Stimulated activated CD4-positive, alpha-beta T cell treated with anti-CD3 and anti-CD28 coated beads, Interleukin-12 subunit alpha, Interleukin-12 subunit beta, amount 100 ng/mL, for 24 hours (primary cell): ENCODE measurements around the gene RNF157.
A peak's percentile ranks its signal among the peaks of the same experiment; 100 is the strongest.
"Not testable (repeated sequence)": the region's sequence is repeated elsewhere in the genome, so short reads cannot be mapped to it uniquely, and the experiment has no call there.

Experiments used
- DNase-seq, 2 experiments: peaks; one replicate each; pipeline ENCODE4 v3.0.0-alpha.2; 2020; ENCODE audit warnings: low read depth in 2 of 2

Gene RNF157

GRCh38 chr17:76234354-76234679, 6.0 kb downstream of the RNF157 start:
- no peak for DNase-seq

GRCh38 chr17:76233588-76234353, 6.5 kb downstream of the RNF157 start:
- no peak for DNase-seq

- no peak for DNase-seq
Observed at GRCh38 chr17:76232342-76232741, 8.0 kb downstream of the RNF157 start.

- DNase-seq: not testable (repeated sequence)
Observed at GRCh38 chr17:76226749-76227148, 13.5 kb downstream of the RNF157 start.

- not testable (repeated sequence) for DNase-seq
Observed at GRCh38 chr17:76225373-76226086, 14.8 kb downstream of the RNF157 start.

GRCh38 chr17:76223802-76224201, 16.5 kb downstream of the RNF157 start:
- DNase-seq: no peak

DNA sequence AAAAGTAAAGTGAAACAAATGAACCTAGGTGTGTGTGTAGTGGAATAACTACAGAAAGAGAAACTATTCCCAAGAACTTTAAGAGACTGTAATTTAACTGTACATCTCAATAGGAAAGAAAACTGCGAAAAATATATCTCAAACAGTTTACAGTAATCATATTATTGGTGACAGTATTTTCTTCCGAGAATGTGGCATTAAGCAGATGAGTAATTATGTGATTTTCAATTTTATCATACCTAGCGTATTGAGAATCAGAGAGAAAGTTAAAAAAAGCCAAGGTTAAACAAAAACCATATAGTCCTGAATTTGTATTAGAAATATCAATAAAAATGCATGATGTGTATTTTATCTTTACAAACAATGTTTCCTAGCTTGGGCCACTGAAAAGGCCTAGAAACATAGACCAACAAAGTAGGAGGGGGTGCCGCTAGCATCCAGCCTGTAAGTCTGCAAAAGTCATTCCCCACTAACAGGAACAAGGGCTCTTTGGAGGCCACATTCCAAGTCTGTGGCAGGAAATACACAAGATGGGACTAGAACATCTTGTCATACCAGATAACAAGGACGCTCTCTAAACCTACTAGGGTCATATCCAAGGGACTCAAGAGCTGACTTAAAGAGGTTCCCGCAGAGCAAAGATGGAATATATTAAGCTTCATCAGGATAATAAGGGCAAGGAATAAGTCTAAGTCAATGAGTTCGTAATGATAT, 20.5 kb downstream of the RNF157 start:
- no peak for DNase-seq

GRCh38 chr17:76217081-76217480, 23.2 kb downstream of the RNF157 start:
- DNase-seq: no peak

GRCh38 chr17:76213491-76213890, 26.8 kb downstream of the RNF157 start:
- DNase-seq: no peak

- no peak for DNase-seq
Observed at GRCh38 chr17:76208120-76208519, 32.2 kb downstream of the RNF157 start.

- no peak for DNase-seq
Observed at GRCh38 chr17:76207275-76208059, 32.8 kb downstream of the RNF157 start.

- DNase-seq: not testable (repeated sequence)
Observed at GRCh38 chr17:76205542-76206144, 34.6 kb downstream of the RNF157 start.

- DNase-seq: no peak
Observed at GRCh38 chr17:76204277-76204676, 36.0 kb downstream of the RNF157 start.

- no peak for DNase-seq
Observed at GRCh38 chr17:76200354-76200753, 39.9 kb downstream of the RNF157 start.

DNA sequence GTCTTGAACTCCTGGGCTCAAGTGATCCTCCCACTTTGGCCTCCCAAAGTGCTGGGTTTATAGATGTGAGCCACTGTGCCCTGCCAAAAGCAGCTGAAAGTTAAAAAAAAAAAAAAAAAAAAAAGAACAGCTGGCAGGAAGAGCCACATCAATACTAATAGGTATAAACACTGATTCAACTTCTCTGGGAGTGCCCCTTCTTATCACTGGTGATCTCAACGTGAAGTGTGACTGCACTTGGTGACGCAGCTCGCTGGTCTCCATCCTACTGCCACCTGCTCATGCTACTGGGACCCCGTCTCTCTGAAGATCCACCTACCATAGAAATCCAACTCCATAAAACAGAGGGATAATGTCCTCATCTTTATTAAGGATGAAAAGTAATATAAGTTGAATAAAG, 40.8 kb downstream of the RNF157 start:
- peak in 1 of 2 experiments; percentile 33 for DNase-seq

GRCh38 chr17:76198702-76199101, 41.6 kb downstream of the RNF157 start:
- DNase-seq: no peak

- no peak for DNase-seq
Observed at GRCh38 chr17:76197911-76198310, 42.4 kb downstream of the RNF157 start.

- DNase-seq: no peak
Observed at GRCh38 chr17:76196675-76197074, 43.6 kb downstream of the RNF157 start.

GRCh38 chr17:76195281-76196096, 44.8 kb downstream of the RNF157 start:
- no peak for DNase-seq

DNA sequence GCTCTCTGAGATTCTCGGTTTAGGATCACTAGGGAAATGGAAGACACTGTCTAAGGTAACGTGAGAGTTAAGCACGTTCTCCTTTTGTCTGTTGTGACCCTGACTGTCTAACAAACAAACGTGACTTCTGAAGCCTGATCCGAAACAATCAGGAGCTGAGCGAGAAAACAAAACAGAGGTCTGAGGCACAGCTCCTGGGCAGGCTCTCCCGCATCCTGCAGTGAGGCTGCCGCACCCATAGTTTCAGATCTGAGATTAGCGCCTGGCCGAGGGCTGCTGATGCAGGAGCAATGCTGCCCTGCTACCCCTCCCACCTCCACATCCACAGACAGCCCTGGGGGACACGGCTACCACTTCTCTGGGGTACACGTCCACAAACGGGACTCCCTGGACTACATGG, 46.7 kb downstream of the RNF157 start:
- DNase-seq: no peak

- no peak for DNase-seq
Observed at GRCh38 chr17:76191896-76192295, 48.4 kb downstream of the RNF157 start.
